Tibial nerve (tissue), 4 donors: ENCODE data around the gene SKIL. TPM values are rescaled to one million over a fixed set of nuclear protein-coding genes. Genes with fewer than 3 reads are reported as not detected.

Experiments used
- DNase-seq, 2 donors: peaks; one replicate each; pipeline ENCODE4 v3.0.0-alpha.2; 2019; ENCODE audit warnings: low spot score in 2 of 2
- H3K27ac ChIP-seq, 4 donors: fragments of 200-600 bp; sonication (generic) in 3 of 4; one replicate each; pipeline ENCODE4 v1.5.1; 2017 to 2019; ENCODE audit warnings: mild to moderate bottlenecking in 1 of 4
- H3K27me3 ChIP-seq, 2 donors: fragments of 200-600 bp; sonication (generic) in 1 of 2; one replicate each; pipeline versions ENCODE4 v1.5.1 to v1.6.0; 2017 to 2019
- H3K36me3 ChIP-seq, 3 donors: fragments of 200-600 bp; sonication (generic); one replicate each; pipeline ENCODE4 v1.5.1; 2018 to 2019
- H3K4me1 ChIP-seq, 4 donors: fragments of 200-600 bp; sonication (generic) in 3 of 4; one replicate each; pipeline ENCODE4 v1.5.1; 2017 to 2019
- H3K4me3 ChIP-seq, 4 donors: fragments of 200-600 bp; sonication (generic) in 3 of 4; one replicate each; pipeline ENCODE4 v1.5.1; 2017 to 2019; ENCODE audit warnings: mild to moderate bottlenecking in 1 of 4, moderate library complexity in 1 of 4
- H3K9me3 ChIP-seq, 4 donors: fragments of 200-600 bp; sonication (generic) in 3 of 4; one replicate each; pipeline ENCODE4 v1.5.1; 2017 to 2019
- EP300 ChIP-seq, 2 donors: sonication (generic); formaldehyde crosslinking; IDR thresholded peaks; one replicate each; pipeline ENCODE4 v1.6.1; 2017; ENCODE audit warnings: antibody characterized with exemption in 2 of 2, mild to moderate bottlenecking in 1 of 2
- POLR2A ChIP-seq, 2 donors: fragments of 450-650 bp; IDR thresholded peaks; one replicate each; pipeline ENCODE4 v1.6.1; 2017; ENCODE audit warnings: antibody characterized with exemption in 2 of 2, mild to moderate bottlenecking in 2 of 2, moderate library complexity in 2 of 2
- WGBS, 2 donors: methylation state at CpG; one replicate each; pipeline ENCODE4 v1.1.5; 2018; 5-methylcytosine and 5-hydroxymethylcytosine counted together
- total RNA-seq, 4 donors: library from RNA; depleted of rRNA; stranded (reverse); fragments of >200 nt; gene quantifications; one replicate each; pipeline ENCODE4 v1.1.0, GENCODE V29; 2016
- TF ChIP-seq, protein P1 (sequence below), 5 experiments: fragments of 200-600 bp in 3 of 5; fragments of 450-650 bp in 2 of 5; sonication (generic) in 3 of 5; IDR thresholded peaks; one replicate each; pipeline ENCODE4 v1.5.1; 2016 to 2019; ENCODE audit warnings: antibody characterized with exemption in 5 of 5, mild to moderate bottlenecking in 3 of 5, moderate library complexity in 2 of 5

Gene SKIL
- total RNA-seq, result 10 to 100 TPM; 28.2 to 47.9 (median 43.4) TPM

DNA sequence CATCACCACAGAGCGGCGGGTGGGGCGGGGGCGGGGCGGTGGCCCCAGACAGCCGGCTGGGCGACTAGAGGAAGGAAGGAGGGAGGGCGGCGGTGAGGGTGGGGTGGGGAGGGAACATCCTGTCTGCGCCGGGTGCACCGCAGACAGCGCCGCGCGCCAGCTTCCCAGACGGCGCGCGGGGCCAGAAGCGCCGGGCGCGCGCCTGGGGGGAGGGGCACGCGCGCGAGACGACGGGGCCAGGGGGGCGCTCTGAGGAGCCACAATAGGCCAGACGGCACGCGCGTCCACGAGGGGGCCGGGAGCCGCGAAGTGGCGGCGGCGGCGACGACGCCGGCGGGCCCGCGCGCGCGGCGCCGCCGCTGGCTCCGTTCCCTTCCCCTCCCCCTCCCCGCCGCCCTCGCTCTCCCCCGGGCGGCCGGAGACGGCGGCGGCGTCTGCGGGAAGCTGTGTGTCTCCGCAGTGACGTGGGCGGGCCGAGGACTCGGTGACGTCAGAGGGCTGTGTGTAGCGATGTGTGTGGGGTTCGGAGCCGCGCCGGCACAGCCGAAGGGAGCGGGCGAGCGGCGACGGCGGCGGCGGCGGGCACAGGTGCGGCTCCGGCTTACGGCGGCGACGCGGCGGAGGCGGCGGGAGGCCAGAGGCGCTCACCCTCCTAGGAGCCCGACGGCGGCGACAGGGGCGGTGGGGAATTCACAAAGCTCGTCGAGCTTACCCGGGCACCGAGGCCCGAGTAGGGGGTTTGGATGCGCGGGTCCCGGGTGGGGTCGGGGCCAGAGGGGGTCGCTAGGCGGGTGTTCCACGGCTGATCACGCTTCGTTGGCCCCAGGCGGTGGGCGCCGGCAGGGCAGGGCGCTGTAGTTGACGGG is at the start of gene SKIL:
Gene SKIL, plus strand, starts transcription at position 540 of the 866 bp plus-strand sequence. CDS start 2,617 bp downstream, outside the sequence.
- peak; percentile 98 for DNase-seq
- Histone ChIP-seq H3K27ac (peak within 1 kb of the TSS; percentile 94 to 99 (median 98)), H3K4me3 (peak within 1 kb of the TSS; percentile 78 to 98 (median 89)), H3K27me3 (no peaks in the 10 kb centered on the region), H3K36me3 (peaks cover 0 to 6% (median 0%) of the 10 kb centered on the region in 3 donors), H3K4me1 (peaks cover 0 to 48% (median 20%) of the 10 kb centered on the region in 4 donors), H3K9me3 (no peaks in the 10 kb centered on the region)
- WGBS, 2 donors, result 0 to 2% methylated on average over 19 to 49 of the region's 124 CpGs
- TF ChIP-seq EP300 (IDR thresholded peaks at IDR 0.05), result peak in 1 of 2 donors; percentile 72
- TF ChIP-seq, protein P1, sequence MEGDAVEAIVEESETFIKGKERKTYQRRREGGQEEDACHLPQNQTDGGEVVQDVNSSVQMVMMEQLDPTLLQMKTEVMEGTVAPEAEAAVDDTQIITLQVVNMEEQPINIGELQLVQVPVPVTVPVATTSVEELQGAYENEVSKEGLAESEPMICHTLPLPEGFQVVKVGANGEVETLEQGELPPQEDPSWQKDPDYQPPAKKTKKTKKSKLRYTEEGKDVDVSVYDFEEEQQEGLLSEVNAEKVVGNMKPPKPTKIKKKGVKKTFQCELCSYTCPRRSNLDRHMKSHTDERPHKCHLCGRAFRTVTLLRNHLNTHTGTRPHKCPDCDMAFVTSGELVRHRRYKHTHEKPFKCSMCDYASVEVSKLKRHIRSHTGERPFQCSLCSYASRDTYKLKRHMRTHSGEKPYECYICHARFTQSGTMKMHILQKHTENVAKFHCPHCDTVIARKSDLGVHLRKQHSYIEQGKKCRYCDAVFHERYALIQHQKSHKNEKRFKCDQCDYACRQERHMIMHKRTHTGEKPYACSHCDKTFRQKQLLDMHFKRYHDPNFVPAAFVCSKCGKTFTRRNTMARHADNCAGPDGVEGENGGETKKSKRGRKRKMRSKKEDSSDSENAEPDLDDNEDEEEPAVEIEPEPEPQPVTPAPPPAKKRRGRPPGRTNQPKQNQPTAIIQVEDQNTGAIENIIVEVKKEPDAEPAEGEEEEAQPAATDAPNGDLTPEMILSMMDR (IDR thresholded peaks at IDR 0.05), result peak in 3 of 5 experiments; percentile 15 to 59 (median 54)
- TF ChIP-seq POLR2A (IDR thresholded peaks at IDR 0.05), result peak in 1 of 2 donors; percentile 77

- H3K9me3 ChIP-seq, result no peaks in the 10 kb centered on the region
- no peaks in the 10 kb centered on the region for H3K36me3 ChIP-seq
- no peak for DNase-seq
- TF ChIP-seq, protein P1 (IDR thresholded peaks at IDR 0.05), result no peak
- TF ChIP-seq POLR2A (IDR thresholded peaks at IDR 0.05), result no peak
- no peak for TF ChIP-seq EP300 (IDR thresholded peaks at IDR 0.05)
- H3K27me3 ChIP-seq, result no peaks in the 10 kb centered on the region
- WGBS, 2 donors, result 24 to 33% methylated on average over 1 of the region's 1 CpG
- no peak overlapping the region for H3K27ac ChIP-seq
- no peak overlapping the region for H3K4me3 ChIP-seq
- peaks cover 0 to 7% (median 0%) of the 10 kb centered on the region in 4 donors for H3K4me1 ChIP-seq
These were observed 48.5 kb upstream of the SKIL start for GRCh38 chr3:170309046-170309445.

DNA sequence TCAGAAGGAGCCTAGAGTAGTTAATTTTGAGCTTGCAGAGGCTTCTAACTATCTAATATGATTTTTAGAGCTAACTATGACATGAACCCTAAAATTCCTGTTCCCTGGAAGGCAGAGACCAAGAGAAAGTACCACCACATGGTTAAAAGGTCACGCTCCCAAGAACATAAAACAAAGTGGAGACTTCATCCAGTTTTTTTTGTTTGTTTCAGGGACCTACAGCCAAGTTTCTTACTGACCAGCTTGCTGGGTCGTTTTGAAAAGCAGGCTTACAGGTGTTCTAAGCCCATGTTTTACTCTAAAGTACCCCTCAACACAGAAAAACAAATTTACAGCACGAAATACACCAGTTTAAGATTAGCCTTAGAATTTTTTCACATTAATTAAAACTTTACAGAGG is 39.6 kb upstream of the SKIL start:
- Histone ChIP-seq H3K4me1 (peaks cover 0 to 3% (median 0%) of the 10 kb centered on the region in 4 donors), H3K36me3 (no peaks in the 10 kb centered on the region), H3K27me3 (no peaks in the 10 kb centered on the region), H3K27ac (no peak overlapping the region), H3K4me3 (no peak overlapping the region), H3K9me3 (no peaks in the 10 kb centered on the region)
- no peak for TF ChIP-seq POLR2A (IDR thresholded peaks at IDR 0.05)
- TF ChIP-seq, protein P1 (IDR thresholded peaks at IDR 0.05), result no peak
- TF ChIP-seq EP300 (IDR thresholded peaks at IDR 0.05), result no peak
- 59 to 64% methylated on average over 3 of the region's 3 CpGs for WGBS, 2 donors
- no peak for DNase-seq

GRCh38 chr3:170320461-170321121 is 36.9 kb upstream of the SKIL start:
- H3K36me3 ChIP-seq, result no peaks in the 10 kb centered on the region
- no peak for TF ChIP-seq POLR2A (IDR thresholded peaks at IDR 0.05)
- TF ChIP-seq, protein P1 (IDR thresholded peaks at IDR 0.05), result no peak
- no peak for TF ChIP-seq EP300 (IDR thresholded peaks at IDR 0.05)
- H3K9me3 ChIP-seq, result no peaks in the 10 kb centered on the region
- H3K27ac ChIP-seq, result no peak overlapping the region
- WGBS, 2 donors, result 66 to 70% methylated on average over 7 of the region's 7 CpGs
- H3K27me3 ChIP-seq, result no peaks in the 10 kb centered on the region
- no peak overlapping the region for H3K4me3 ChIP-seq
- no peak for DNase-seq
- H3K4me1 ChIP-seq, result peaks cover 0 to 6% (median 0%) of the 10 kb centered on the region in 4 donors
